ENCODE data around the gene RARA.
"Not testable (repeated sequence)": the region's sequence is repeated elsewhere in the genome, so short reads cannot be mapped to it uniquely, and the experiment has no call there.

- TF ChIP-seq CTCF, POLR2A, POLR2AphosphoS5, EP300 (IDR thresholded peaks at IDR 0.05): not testable (repeated sequence)
Measured at GRCh38 chr17:40376541-40376940, 67.6 kb downstream of the RARA start.

All from suprapubic skin (tissue), 4 donors.